Brain pericyte (primary cell): ENCODE data around the gene FBXW7.

Experiments used
- DNase-seq: peaks from one replicate; pipeline ENCODE4 v3.0.0-alpha.2; 2012; ENCODE audit warnings: low read depth, low spot score

Gene FBXW7

GRCh38 chr4:152471251-152471792 lies 64.6 kb downstream of the FBXW7 start:
- DNase-seq, result no peak

GRCh38 chr4:152468408-152468807 lies 67.5 kb downstream of the FBXW7 start:
- no peak for DNase-seq

- no peak for DNase-seq
Observed at GRCh38 chr4:152467101-152467500, 68.8 kb downstream of the FBXW7 start.

- DNase-seq, result no peak
Observed at GRCh38 chr4:152464030-152464823, 71.7 kb downstream of the FBXW7 start.

- no peak for DNase-seq
Observed at GRCh38 chr4:152463562-152463961, 72.3 kb downstream of the FBXW7 start.

- no peak for DNase-seq
Observed at GRCh38 chr4:152462695-152463094, 73.2 kb downstream of the FBXW7 start.

GRCh38 chr4:152462047-152462446 lies 73.8 kb downstream of the FBXW7 start:
- DNase-seq, result no peak

GRCh38 chr4:152460488-152460887 lies 75.4 kb downstream of the FBXW7 start:
- peak; percentile 37 for DNase-seq

- no peak for DNase-seq
Observed at GRCh38 chr4:152459326-152459725, 76.6 kb downstream of the FBXW7 start.

- DNase-seq, result no peak
Observed at GRCh38 chr4:152458801-152459302, 77.0 kb downstream of the FBXW7 start.

- no peak for DNase-seq
Observed at GRCh38 chr4:152456609-152457008, 79.3 kb downstream of the FBXW7 start.

- DNase-seq, result no peak
Observed at GRCh38 chr4:152455311-152455710, 80.6 kb downstream of the FBXW7 start.

- no peak for DNase-seq
Observed at GRCh38 chr4:152454398-152455011, 81.4 kb downstream of the FBXW7 start.

GRCh38 chr4:152451496-152451895 lies 84.4 kb downstream of the FBXW7 start:
- no peak for DNase-seq

GRCh38 chr4:152448854-152449253 lies 87.0 kb downstream of the FBXW7 start:
- no peak for DNase-seq

- DNase-seq, result no peak
Observed at GRCh38 chr4:152448038-152448707, 87.7 kb downstream of the FBXW7 start.

- DNase-seq, result no peak
Observed at GRCh38 chr4:152443859-152444258, 92.0 kb downstream of the FBXW7 start.

GRCh38 chr4:152437561-152437960 lies 98.3 kb downstream of the FBXW7 start:
- DNase-seq, result no peak

GRCh38 chr4:152436384-152436783 lies 99.5 kb downstream of the FBXW7 start:
- no peak for DNase-seq

GRCh38 chr4:152434011-152434410 lies 101.9 kb downstream of the FBXW7 start:
- DNase-seq, result no peak

- DNase-seq, result no peak
Observed at GRCh38 chr4:152431784-152432183, 104.1 kb downstream of the FBXW7 start.

GRCh38 chr4:152431291-152431690 lies 104.6 kb downstream of the FBXW7 start:
- DNase-seq, result no peak
